GM12892 (cell line): ENCODE results near the gene PITX1.

Source experiments
- DNase-seq: peaks from one replicate; pipeline ENCODE4 v3.0.0; 2011; ENCODE audit not compliant: insufficient read length
- FAIRE-seq: peaks from 2 replicates; lab custom pipeline; 2011; peaks lifted over from hg19 to GRCh38; lab: Jason Lieb, UNC
- POLR2A ChIP-seq: IDR thresholded peaks from 2 replicates; pipeline ENCODE4 v1.6.1; 2011; ENCODE audit warnings: low read depth, low read length, control low read depth
- POLR2AphosphoS5 ChIP-seq: IDR thresholded peaks from 2 replicates; pipeline ENCODE4 v1.6.1; 2011; ENCODE audit warnings: low read depth, low read length, control low read depth
- TAF1 ChIP-seq: IDR thresholded peaks from 2 replicates; pipeline ENCODE4 v1.6.1; 2011; ENCODE audit warnings: low read depth, mild to moderate bottlenecking, control low read depth, low read length, borderline replicate concordance

PITX1 gene

DNA sequence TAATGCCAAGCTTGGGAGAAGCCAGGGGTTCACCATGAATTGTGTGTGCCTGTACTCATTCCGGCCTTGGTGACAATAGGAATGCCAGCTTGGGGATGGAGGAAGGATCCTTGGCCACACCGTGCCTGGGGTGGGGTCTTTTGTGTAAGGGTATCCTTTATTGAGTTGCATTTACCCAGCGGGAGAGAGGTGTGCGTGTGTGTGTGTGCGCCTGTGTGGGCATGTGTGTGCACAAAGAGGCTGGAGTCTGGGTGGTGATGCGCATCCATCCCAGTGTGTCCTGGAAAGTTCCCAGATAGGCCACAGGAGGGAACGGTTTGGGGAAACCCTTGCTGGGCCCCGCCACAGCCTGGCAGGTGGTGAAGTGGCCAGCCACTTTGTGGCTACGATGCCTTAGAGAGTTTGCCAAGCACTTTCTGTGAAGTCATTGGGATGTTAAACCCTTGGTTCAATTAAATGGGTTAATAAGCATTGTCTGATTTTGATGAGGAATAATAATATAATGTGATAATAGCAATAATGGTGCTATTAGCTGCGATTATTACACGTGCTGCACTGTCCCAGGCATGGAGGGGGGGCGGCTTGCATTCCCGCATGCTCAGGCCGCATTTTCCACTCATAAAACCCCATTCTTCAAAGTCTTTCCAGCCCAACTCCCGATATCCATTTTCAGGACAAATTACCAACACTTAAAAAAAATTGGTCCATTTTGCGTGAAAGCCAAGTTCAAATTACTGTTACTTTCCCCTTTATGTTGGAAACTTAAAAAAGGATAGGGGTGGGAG, 13.7 kb downstream of the PITX1 start:
- TF ChIP-seq TAF1 (no peak), POLR2A (no peak), POLR2AphosphoS5 (no peak)
- FAIRE-seq (no peak), DNase-seq (no peak)

DNA sequence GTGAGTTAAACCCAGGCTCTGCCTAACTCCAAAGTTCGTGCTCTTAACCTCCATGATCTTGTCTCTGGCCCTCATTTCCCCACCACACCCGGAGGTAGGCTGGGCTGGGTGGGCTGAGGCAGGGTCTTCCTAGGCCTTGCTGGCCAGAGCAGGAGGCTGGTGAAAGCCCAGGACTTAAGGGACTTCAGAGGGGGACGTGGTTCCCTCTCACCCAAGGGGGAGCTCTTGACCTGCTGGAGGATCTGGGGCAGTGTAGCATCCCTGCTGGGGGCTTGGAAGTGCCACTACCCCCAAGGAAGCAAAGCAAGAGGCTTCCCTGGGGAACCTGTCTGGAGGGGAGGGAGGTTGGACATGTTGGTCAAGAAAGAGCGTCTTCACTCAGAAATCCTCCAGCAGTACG, 14.7 kb downstream of the PITX1 start:
- FAIRE-seq (no peak), DNase-seq (no peak)
- TF ChIP-seq TAF1 (no peak), POLR2A (no peak), POLR2AphosphoS5 (no peak)

DNA sequence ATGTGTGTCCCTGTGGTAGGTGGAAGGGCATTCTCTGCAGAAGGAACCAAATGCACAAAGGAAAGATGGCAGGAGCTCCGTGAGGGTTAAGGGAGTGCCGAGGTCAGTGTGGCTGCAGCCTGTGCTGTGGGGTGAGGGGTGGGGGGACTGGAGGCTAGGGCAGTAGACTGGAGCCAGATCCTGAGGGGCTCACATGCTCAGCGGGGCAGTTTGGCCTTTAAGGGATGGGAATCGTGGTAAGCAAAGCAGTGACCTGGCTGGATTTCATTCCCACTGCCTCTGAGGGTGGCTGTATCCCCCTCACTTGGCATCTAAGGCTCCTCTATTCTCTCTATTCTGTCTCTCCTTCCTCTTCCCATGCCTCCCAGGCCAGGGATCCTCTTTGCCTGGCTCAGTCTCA, 15.6 kb downstream of the PITX1 start:
- DNase-seq = no peak
- no peak for TF ChIP-seq TAF1
- TF ChIP-seq POLR2A = no peak
- TF ChIP-seq POLR2AphosphoS5 = no peak
- FAIRE-seq = no peak

DNA sequence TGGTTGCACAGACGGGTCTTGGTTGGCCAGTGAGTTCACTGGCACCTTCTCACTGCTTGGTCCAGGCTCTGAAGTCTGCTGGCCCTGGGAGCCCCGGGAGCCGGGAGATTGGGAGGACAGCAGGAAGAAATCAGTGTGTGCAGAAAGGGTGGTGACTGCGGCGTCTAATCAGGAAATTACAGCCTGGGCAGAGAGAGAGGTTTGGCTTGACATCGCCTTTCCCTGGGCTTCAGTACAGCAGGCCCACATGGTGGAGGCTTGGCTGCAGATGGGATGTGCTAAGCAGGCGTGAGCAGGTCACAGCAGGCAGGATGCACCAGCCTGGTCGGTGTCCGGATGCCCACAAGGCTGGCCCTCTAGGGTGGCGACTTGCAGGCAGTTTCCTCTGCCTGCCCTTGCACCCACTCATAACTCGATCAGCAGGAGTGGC, 17.2 kb downstream of the PITX1 start:
- TF ChIP-seq TAF1 = no peak
- TF ChIP-seq POLR2A = no peak
- FAIRE-seq (no peak), DNase-seq (no peak)

DNA sequence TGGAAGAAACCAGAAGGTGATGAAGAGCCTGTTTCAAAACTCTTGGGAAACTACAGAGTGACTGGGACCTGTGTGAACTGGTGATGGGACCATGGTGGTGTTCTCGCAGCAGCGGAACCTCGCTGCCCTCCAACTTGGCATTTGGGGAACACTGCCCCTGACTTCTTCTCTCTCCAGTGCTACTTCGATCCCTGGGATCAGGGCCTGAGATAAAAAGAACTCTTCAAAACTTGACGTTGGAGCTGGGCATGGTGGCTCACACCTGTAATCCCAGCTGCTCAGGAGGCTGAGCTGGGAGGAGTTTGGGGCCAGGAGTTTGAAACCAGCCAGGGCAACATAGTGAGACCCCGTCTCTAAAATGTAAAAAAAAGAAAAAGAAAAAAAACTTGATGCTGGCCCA, 18.1 kb downstream of the PITX1 start:
- TF ChIP-seq POLR2A (no peak), TAF1 (no peak), POLR2AphosphoS5 (no peak)
- DNase-seq = no peak
- FAIRE-seq = no peak

DNA sequence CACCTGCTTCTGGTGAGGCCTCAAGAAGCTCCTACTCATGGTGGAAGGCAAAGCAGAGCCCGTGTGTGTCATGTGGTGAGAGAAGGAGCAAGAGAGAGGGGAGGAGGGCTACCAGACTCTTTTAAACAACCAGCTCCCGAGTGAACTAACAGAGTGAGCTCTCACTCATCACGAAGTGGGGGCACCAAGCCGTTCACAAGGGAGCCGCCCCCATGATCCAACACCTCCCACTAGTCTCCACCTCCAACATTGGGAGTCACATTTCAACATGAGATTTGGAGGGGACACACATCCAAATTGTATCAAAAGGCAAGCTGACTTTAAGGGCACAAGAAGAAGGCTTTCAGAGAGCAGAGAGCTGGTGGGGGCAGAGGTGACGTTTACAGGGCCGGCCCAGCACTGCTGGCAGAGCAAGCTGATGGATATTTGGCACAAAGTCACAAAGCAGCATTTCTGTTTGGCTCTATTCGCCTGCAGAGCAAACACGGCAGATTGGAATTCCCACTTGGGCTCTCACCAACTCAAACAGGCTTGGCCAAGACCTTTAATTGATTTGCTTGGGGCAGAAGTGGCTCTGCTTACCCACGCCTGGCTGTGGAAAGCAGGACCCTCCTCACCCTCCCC, 20.0 kb downstream of the PITX1 start:
- no peak for TF ChIP-seq POLR2A
- TF ChIP-seq TAF1 = no peak
- no peak for TF ChIP-seq POLR2AphosphoS5
- FAIRE-seq = no peak
- no peak for DNase-seq

DNA sequence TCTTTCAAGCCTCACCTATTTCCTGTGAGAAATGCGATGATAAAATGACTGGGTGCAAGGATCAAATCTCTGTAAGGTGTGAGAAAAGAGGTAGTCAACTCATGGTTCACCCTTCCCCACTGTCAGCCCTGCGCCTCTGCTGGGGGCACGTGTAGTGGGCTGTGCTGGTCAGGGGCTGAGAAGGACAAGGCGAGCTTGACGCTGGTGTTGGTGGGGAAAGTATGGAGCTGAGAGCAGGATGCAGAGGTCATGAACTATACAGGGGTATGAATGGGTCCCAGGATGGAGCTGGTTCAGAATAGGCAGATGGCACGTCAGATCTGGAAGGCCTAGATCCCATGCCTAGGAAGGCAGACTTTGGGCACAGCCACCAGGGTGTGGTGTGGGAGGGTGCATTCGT, 20.6 kb downstream of the PITX1 start:
- DNase-seq (no peak), FAIRE-seq (no peak)
- no peak for TF ChIP-seq TAF1
- TF ChIP-seq POLR2A = no peak
- TF ChIP-seq POLR2AphosphoS5 = no peak

DNA sequence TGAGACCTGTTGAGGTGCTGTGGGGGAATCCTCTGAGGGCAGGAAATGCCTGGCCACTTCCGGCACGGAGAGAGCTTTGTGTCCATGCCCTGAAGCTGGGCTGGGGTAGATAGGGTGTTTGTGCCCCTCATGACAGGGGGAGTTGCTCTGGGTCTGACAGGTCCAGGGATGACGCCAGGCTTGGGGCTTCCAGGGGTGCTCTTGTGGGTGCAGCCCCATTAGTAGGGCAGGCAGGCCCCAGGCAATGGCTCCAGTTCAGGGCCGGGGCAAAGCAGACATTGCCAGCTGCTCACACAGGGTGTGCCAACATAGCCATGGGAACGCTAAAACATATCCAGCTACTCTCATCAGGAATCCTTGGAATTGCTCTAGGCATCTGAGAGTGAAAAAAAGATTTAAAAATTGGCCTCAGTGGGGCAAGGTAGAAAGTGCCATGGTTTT, 21.1 kb downstream of the PITX1 start:
- DNase-seq (no peak), FAIRE-seq (no peak)
- TF ChIP-seq POLR2A = no peak
- no peak for TF ChIP-seq TAF1
- no peak for TF ChIP-seq POLR2AphosphoS5

DNA sequence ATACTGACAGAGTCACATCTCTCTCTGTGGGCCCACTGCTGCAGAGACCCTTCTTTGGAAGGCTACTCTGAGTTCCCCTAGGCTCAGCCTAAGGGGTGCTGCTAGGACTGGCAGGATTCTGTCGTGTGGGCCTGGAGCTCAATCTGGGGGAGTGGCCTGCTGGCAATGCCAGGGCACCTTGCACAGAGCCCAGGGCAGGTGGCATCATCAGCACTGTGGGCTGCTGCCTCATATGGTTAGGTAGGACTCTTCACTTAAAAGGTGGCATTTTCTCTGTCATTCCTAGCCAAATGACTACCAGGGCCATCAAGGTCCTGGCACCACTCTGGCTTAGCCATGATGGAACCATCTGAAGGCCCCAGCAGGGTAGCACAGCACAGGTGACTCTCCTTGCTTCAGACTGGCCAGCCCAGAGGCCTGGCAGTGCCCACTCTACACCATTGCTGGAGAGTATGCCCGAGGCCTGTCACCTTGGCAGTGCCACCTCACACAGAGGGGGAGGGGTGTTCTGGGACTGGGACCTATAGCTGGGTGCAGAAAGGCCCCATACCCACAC, 21.9 kb downstream of the PITX1 start:
- DNase-seq = peak; percentile 2
- no peak for FAIRE-seq
- no peak for TF ChIP-seq POLR2A
- TF ChIP-seq POLR2AphosphoS5 = no peak
- TF ChIP-seq TAF1 = no peak

DNA sequence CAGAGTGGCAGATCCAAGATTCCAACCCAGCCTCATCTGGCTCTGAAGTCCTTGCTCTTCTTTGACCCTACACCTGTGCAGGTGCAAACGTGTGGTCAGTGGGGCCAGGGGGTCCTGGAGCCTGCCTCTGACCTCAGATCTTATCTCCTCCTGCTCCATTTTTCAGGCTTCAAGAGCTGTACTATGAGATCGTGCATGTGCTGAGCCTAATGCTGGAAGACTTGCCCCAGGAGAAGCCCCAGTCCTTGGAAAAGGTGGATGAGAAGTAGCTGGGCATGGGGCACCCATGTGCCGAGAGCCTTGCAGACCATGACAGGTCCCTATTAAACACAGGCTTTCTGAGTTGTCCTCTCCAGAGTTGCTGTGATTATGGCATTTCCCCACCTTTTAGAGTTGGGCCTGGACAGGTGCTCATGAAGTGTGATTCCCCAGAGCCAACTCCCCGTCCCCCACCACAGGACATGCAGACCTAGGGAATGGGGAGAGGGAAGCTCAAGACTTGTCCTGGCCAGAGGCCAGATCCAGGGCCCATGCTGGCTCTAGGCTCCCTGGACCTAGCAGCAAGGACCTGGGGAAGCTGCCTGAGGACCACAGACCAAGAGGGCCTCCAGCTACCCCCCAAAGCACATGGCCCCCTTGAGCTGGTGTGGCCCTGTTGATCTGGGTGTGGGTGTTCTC, 22.5 kb downstream of the PITX1 start:
- DNase-seq (no peak), FAIRE-seq (no peak)
- TF ChIP-seq POLR2A = no peak
- TF ChIP-seq POLR2AphosphoS5 = no peak
- TF ChIP-seq TAF1 = no peak

DNA sequence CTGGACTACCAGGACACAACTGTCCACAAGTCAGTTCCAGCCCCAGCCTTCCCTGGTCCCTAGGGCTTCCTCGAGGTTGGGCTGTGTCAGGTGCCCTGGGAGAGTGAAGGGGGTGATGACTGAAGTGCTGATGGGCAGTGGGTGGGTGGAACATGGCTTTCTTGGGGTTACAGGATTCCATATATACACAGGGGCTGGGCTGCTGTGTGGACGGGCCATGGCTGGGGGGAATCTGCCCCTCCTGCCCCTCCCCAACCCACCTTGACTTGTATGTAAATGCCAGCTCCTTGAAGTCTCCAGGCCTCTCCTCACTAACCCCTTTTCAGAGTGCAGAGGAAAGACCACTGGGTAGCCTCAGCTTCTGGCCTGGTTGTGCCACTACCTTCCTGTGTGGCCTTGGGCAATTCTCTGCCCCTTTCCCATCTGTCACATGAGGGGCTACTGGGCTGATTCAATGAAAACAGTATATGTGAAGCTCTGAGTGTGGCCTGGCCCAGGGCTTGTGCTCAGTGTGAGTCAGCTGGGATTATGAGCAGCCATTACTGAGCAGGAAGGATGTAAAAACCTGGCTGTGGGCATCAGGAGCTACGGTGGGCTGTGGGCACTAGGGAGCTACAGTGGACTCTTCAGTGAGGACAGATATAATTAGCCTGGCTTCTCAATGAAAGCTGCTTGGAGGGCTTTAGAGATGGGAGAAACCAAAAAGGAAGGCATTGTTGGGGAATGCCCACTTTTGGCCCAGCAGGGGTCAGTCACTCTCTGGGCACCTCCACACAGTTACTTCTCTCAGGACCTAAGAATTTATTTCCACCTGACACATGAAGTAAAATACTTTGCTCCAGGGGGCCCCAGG, 23.3 kb downstream of the PITX1 start:
- FAIRE-seq (no peak), DNase-seq (no peak)
- TF ChIP-seq POLR2AphosphoS5 (no peak), POLR2A (no peak), TAF1 (no peak)
